GM10266 (cell line): ENCODE results near the gene SIK3.

Source experiments
- DNase-seq: peaks from one replicate; pipeline ENCODE4 v3.0.0; 2012; ENCODE audit errors: extremely low spot score
- CTCF ChIP-seq: IDR thresholded peaks from 2 replicates; pipeline ENCODE4 v1.5.1; 2012; ENCODE audit warnings: mild to moderate bottlenecking, low read depth; ENCODE audit not compliant: control insufficient read depth, insufficient read depth; ENCODE audit errors: missing control alignments

SIK3 gene

GRCh38 chr11:116844722-116845121 is 253.5 kb downstream of the SIK3 start:
- TF ChIP-seq CTCF = no peak
- no peak for DNase-seq

- DNase-seq = no peak
- no peak for TF ChIP-seq CTCF
Measured at GRCh38 chr11:116843661-116844060, 254.6 kb downstream of the SIK3 start.

- no peak for DNase-seq
- TF ChIP-seq CTCF = no peak
Measured at GRCh38 chr11:116842909-116843308, 255.3 kb downstream of the SIK3 start.

GRCh38 chr11:116842117-116842516 is 256.1 kb downstream of the SIK3 start:
- DNase-seq = no peak
- no peak for TF ChIP-seq CTCF

- no peak for TF ChIP-seq CTCF
Measured at GRCh38 chr11:116840746-116841296, 257.4 kb downstream of the SIK3 start.

GRCh38 chr11:116840224-116840745 is 257.9 kb downstream of the SIK3 start:
- DNase-seq = no peak
- peak; percentile 4 for TF ChIP-seq CTCF

More at GRCh38 chr11:116840746-116841296, 257.4 kb downstream of the SIK3 start:
- DNase-seq = no peak

- DNase-seq = no peak
- TF ChIP-seq CTCF = no peak
Measured at GRCh38 chr11:116838321-116839084, 259.7 kb downstream of the SIK3 start.
